AG09319 (cell line): ENCODE measurements around the gene EGFR.

Experiments
- DNase-seq: peaks from one replicate; pipeline ENCODE4 v3.0.0-alpha.2; 2010; ENCODE audit warnings: low read depth; ENCODE audit errors: extremely low read depth
- CTCF ChIP-seq: IDR thresholded peaks from 2 replicates; pipeline ENCODE4 v1.5.1; 2011; ENCODE audit warnings: low read depth, mild to moderate bottlenecking, inconsistent platforms, low read length, moderate library complexity

The EGFR gene

DNA sequence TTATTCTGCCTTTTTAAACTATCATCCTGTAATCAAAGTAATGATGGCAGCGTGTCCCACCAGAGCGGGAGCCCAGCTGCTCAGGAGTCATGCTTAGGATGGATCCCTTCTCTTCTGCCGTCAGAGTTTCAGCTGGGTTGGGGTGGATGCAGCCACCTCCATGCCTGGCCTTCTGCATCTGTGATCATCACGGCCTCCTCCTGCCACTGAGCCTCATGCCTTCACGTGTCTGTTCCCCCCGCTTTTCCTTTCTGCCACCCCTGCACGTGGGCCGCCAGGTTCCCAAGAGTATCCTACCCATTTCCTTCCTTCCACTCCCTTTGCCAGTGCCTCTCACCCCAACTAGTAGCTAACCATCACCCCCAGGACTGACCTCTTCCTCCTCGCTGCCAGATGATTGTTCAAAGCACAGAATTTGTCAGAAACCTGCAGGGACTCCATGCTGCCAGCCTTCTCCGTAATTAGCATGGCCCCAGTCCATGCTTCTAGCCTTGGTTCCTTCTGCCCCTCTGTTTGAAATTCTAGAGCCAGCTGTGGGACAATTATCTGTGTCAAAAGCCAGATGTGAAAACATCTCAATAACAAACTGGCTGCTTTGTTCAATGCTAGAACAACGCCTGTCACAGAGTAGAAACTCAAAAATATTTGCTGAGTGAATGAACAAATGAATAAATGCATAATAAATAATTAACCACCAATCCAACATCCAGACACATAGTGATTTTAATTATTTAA, 151.7 kb downstream of the EGFR start:
- no peak for TF ChIP-seq CTCF
- no peak for DNase-seq

DNA sequence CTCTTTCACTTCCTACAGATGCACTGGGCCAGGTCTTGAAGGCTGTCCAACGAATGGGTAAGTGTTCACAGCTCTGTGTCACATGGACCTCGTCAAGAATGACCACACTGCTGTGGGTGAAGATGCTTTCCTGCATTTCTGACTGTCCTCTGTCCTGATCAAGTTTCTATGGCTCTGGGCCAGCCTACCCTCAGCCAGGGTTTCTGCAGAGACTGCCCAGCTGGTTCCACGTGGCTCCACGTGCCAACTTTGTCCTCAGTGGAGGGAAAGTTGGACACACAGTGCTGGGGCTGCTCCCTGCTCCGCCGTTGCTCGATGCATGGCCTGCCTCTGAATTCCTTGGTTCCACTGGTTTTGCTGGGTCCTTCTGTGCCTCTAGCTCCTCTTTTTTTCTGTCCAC, 152.3 kb downstream of the EGFR start:
- DNase-seq: no peak
- TF ChIP-seq CTCF: no peak

- TF ChIP-seq CTCF: no peak
These were observed 153.3 kb downstream of the EGFR start for GRCh38 chr7:55172161-55172560.

GRCh38 chr7:55172881-55173609, 154.2 kb downstream of the EGFR start:
- no peak for DNase-seq
- TF ChIP-seq CTCF: no peak

More at GRCh38 chr7:55172161-55172560, 153.3 kb downstream of the EGFR start:
- no peak for DNase-seq

DNA sequence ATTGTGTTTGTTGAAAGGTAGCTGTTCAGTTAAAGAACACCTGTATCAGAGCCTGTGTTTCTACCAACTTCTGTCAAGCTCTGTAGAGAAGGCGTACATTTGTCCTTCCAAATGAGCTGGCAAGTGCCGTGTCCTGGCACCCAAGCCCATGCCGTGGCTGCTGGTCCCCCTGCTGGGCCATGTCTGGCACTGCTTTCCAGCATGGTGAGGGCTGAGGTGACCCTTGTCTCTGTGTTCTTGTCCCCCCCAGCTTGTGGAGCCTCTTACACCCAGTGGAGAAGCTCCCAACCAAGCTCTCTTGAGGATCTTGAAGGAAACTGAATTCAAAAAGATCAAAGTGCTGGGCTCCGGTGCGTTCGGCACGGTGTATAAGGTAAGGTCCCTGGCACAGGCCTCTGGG, 154.9 kb downstream of the EGFR start:
- no peak for TF ChIP-seq CTCF
- no peak for DNase-seq

GRCh38 chr7:55174456-55174855, 155.6 kb downstream of the EGFR start:
- DNase-seq: no peak
- no peak for TF ChIP-seq CTCF

GRCh38 chr7:55174856-55175255, 156.0 kb downstream of the EGFR start:
- no peak for DNase-seq
- TF ChIP-seq CTCF: no peak
